ENCODE results near the gene KLHL21.
"Not testable (repeated sequence)": the region's sequence is repeated elsewhere in the genome, so short reads cannot be mapped to it uniquely, and the experiment has no call there.

Gene KLHL21

GRCh38 chr1:6637770-6638169 is 35.1 kb upstream of the KLHL21 start:
- no peak for DNase-seq (ENCODE audit: low read depth)
- H3K4me3 ChIP-seq (ENCODE audit: control insufficient read depth, low read depth, low read length), result no peak overlapping the region
- TF ChIP-seq CTCF (conservative IDR thresholded peaks at IDR 0.05; ENCODE audit: control insufficient read depth, insufficient read depth, low read depth, low read length), result no peak

- H3K4me3 ChIP-seq (ENCODE audit: control insufficient read depth, low read depth, low read length); DNase-seq (ENCODE audit: low read depth): not testable (repeated sequence)
These were observed 34.1 kb upstream of the KLHL21 start for GRCh38 chr1:6636778-6637177.

- TF ChIP-seq CTCF (conservative IDR thresholded peaks at IDR 0.05; ENCODE audit: control insufficient read depth, insufficient read depth, low read depth, low read length), result no peak
- no peak for DNase-seq (ENCODE audit: low read depth)
- H3K4me3 ChIP-seq (ENCODE audit: control insufficient read depth, low read depth, low read length), result no peak overlapping the region
These were observed 33.5 kb upstream of the KLHL21 start for GRCh38 chr1:6635910-6636760.

- TF ChIP-seq CTCF (conservative IDR thresholded peaks at IDR 0.05; ENCODE audit: control insufficient read depth, insufficient read depth, low read depth, low read length), result no peak
- DNase-seq (ENCODE audit: low read depth), result no peak
- no peak overlapping the region for H3K4me3 ChIP-seq (ENCODE audit: control insufficient read depth, low read depth, low read length)
These were observed 32.7 kb upstream of the KLHL21 start for GRCh38 chr1:6635161-6635909.

- peak; percentile 35 for TF ChIP-seq CTCF (conservative IDR thresholded peaks at IDR 0.05; ENCODE audit: control insufficient read depth, insufficient read depth, low read depth, low read length)
- peak; percentile 50 for DNase-seq (ENCODE audit: low read depth)
- no peak overlapping the region for H3K4me3 ChIP-seq (ENCODE audit: control insufficient read depth, low read depth, low read length)
These were observed 31.8 kb upstream of the KLHL21 start for GRCh38 chr1:6634371-6635052.

GRCh38 chr1:6632588-6633514 is 30.2 kb upstream of the KLHL21 start:
- no peak overlapping the region for H3K4me3 ChIP-seq (ENCODE audit: control insufficient read depth, low read depth, low read length)
- TF ChIP-seq CTCF (conservative IDR thresholded peaks at IDR 0.05; ENCODE audit: control insufficient read depth, insufficient read depth, low read depth, low read length), result no peak
- no peak for DNase-seq (ENCODE audit: low read depth)

Measured in fibroblast of mammary gland (primary cell).